ENCODE data around the gene CLEC16A. TPM values are rescaled to one million over a fixed set of nuclear protein-coding genes. Genes with fewer than 3 reads are reported as not detected.
A peak's percentile ranks its signal among the peaks of the same experiment; 100 is the strongest.

Gene CLEC16A
- total RNA-seq, 2 experiments from 2014 or later, result 30.9 to 35.1 TPM

DNA sequence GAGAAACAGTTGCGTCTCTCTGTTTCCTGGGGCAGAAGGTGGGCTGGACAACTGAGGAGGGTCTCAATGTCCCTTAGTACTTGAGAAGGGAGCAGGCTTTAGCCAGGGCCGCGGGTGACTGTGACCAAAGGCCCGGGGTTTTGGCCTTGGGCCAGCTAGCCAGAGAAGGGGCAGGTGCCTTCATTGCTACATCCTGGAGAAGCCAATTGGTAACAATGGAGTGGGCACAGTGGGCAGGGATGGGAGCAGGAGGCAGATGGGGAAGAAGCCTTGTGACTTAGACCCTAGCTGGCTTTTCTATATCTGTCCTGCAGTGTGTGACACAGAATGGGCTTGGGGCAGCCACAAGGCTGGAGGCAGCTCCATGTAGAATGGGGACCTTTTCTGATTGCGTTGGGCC, 46.0 kb downstream of the CLEC16A start:
- ChIA-PET POLR2A (no interaction called here), CTCF (interaction anchor here (0.7 to 1.2 kb wide), 4 partner anchors 15 to 268 kb away, joined by 3 to 4 read pairs (median 4); no protein-coding TSS in a partner anchor)
- peak overlapping the region; percentile 74 for H3K27ac Mint-ChIP-seq
- no peaks in the 10 kb centered on the region for H3K27me3 Mint-ChIP-seq
- no peak overlapping the region for H3K4me3 Mint-ChIP-seq
- peaks cover 60% of the 10 kb centered on the region for H3K36me3 Mint-ChIP-seq (ENCODE audit: low read depth)
- H3K9me3 Mint-ChIP-seq, result peaks cover 5% of the 10 kb centered on the region
- DNase-seq, result no peak
- peaks cover 92% of the 10 kb centered on the region for H3K4me1 Mint-ChIP-seq

DNA sequence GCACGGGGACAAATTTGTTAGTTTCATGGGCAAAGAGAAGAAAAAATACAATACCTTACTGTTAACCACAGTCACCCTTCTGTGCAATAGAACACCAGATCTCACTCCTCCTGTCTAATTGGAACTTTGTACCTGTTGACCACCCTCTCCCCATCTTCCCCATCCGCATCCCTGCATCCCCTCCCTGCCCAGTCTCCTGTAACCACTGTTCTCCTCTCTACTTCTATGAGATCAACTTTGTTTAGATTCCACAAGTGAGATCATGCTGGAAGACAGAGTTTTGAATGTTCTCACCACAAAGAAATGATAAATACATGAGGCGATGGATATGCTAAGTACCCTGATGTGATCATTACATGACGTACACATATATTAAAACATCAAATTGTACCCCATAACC, 47.7 kb downstream of the CLEC16A start:
- POLR2A ChIA-PET, result interaction anchor here (0.6 kb wide), 1 partner anchor 250 kb away, joined by 4 read pairs; no protein-coding TSS in a partner anchor
- Mint-ChIP-seq H3K4me1 (peaks cover 88% of the 10 kb centered on the region), H3K27me3 (no peaks in the 10 kb centered on the region), H3K27ac (peak overlapping the region; percentile 70), H3K9me3 (peaks cover 5% of the 10 kb centered on the region), H3K4me3 (no peak overlapping the region), H3K36me3 (ENCODE audit: low read depth) (peaks cover 71% of the 10 kb centered on the region)
- DNase-seq, result no peak
- CTCF ChIA-PET, result interaction anchor here (0.6 to 1.0 kb wide), 2 partner anchors 17 to 105 kb away, joined by 3 read pairs; no protein-coding TSS in a partner anchor

DNA sequence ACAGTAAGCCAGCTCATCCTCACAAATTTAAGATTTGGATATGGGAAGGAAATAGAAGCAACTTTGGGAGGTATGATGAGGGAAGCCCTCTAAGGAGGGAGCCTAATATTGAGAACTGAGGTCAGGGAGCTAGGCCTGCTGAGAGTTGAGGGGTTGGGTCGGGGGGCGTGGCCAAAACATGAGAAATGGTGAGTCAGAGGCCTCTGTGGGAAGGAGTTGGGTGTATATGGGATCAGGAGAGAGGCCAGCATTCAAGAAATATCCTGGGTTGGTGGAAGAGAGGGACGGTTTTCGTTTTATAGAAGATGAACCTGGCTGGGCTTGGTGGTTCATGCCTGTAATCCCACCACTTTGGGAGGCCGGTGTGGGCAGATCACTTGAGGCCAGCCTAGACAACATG, 48.4 kb downstream of the CLEC16A start:
- DNase-seq, result no peak
- peaks cover 77% of the 10 kb centered on the region for H3K36me3 Mint-ChIP-seq (ENCODE audit: low read depth)
- no peaks in the 10 kb centered on the region for H3K27me3 Mint-ChIP-seq
- no peak overlapping the region for H3K27ac Mint-ChIP-seq
- peaks cover 5% of the 10 kb centered on the region for H3K9me3 Mint-ChIP-seq
- no peak overlapping the region for H3K4me3 Mint-ChIP-seq
- H3K4me1 Mint-ChIP-seq, result peaks cover 88% of the 10 kb centered on the region
- ChIA-PET CTCF (interaction anchor here (0.9 to 1.0 kb wide), 2 partner anchors 17 to 105 kb away, joined by 3 read pairs; no protein-coding TSS in a partner anchor), POLR2A (interaction anchor here (0.6 kb wide), 1 partner anchor 249 kb away, joined by 4 read pairs; no protein-coding TSS in a partner anchor)

DNA sequence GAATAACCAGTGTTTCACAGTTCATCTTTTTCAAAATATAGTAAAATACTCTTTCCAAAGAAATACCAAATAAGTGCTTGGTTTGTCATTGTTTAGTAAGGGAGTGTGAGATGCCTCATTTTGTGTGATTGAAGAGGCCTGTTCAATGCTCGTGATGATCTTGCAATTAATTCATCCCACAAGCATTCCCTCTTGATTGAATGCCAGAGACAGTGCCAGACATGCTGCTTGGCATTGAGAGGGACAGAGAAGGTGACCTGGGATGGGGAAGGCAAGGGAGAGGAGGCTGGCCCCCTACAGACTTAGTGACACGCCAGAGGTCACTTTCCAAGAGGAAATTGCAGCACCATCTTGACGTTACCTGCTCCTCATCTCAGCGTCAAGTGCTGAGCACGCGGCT, 49.3 kb downstream of the CLEC16A start:
- CTCF ChIA-PET, result interaction anchor here (0.6 kb wide), 1 partner anchor 258 kb away, joined by 3 read pairs; no protein-coding TSS in a partner anchor
- POLR2A ChIA-PET, result interaction anchor here (0.6 kb wide), 1 partner anchor 225 kb away, joined by 3 read pairs; no protein-coding TSS in a partner anchor
- DNase-seq, result no peak
- no peak overlapping the region for H3K27ac Mint-ChIP-seq
- H3K9me3 Mint-ChIP-seq, result peaks cover 5% of the 10 kb centered on the region
- H3K4me3 Mint-ChIP-seq, result no peak overlapping the region
- H3K4me1 Mint-ChIP-seq, result peaks cover 87% of the 10 kb centered on the region
- no peaks in the 10 kb centered on the region for H3K27me3 Mint-ChIP-seq
- peaks cover 80% of the 10 kb centered on the region for H3K36me3 Mint-ChIP-seq (ENCODE audit: low read depth)

DNA sequence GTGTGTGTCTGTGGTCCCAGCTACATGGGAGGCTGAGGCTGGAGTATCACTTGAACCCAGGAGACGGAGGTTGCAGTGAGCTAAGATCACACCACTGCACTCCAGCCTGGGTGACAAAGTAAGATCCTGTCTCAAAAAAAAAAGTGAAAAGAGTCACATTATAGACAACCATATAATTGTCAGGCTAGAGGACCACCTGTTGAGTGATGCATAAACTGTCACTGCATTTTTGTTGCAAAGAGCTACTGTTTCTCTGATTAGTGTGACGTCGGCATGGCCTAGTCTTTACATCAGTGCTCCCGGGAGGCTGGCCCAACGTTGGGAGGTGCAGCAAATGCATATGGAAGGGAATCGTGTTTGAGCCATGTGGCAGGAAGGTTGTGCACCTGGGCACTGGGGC, 50.2 kb downstream of the CLEC16A start:
- H3K36me3 Mint-ChIP-seq (ENCODE audit: low read depth), result peaks cover 76% of the 10 kb centered on the region
- peaks cover 5% of the 10 kb centered on the region for H3K9me3 Mint-ChIP-seq
- H3K4me1 Mint-ChIP-seq, result peaks cover 78% of the 10 kb centered on the region
- no peak overlapping the region for H3K27ac Mint-ChIP-seq
- ChIA-PET POLR2A (no interaction called here), CTCF (interaction anchor here (0.6 to 0.9 kb wide), 3 partner anchors 19 to 257 kb away, joined by 3 read pairs; no protein-coding TSS in a partner anchor)
- DNase-seq, result no peak
- no peaks in the 10 kb centered on the region for H3K27me3 Mint-ChIP-seq
- H3K4me3 Mint-ChIP-seq, result no peak overlapping the region

DNA sequence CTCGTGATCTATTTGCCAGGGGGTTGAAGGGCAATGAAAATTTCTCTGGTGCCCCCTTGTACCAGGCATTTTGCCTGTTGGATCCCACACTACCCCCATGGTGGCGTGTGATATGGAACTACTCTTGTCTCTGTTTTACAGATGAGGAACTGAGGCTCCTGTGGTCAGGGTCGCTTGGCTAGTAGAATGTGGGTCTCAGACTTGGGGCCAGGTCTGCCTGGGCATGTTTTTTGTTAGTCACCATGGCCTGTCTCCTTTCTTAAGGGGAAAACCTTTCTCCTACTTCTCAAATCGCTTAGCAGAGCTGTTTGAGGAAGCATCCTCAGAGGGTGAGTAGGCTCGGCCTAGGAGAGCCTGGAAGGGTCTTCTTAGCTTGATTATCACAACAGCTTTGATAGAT, 51.2 kb downstream of the CLEC16A start:
- CTCF ChIA-PET, result interaction anchor here (1.0 kb wide), 1 partner anchor 84 kb away, joined by 3 read pairs; no protein-coding TSS in a partner anchor
- peaks cover 68% of the 10 kb centered on the region for H3K4me1 Mint-ChIP-seq
- no peak overlapping the region for H3K27ac Mint-ChIP-seq
- DNase-seq, result no peak
- peaks cover 71% of the 10 kb centered on the region for H3K36me3 Mint-ChIP-seq (ENCODE audit: low read depth)
- H3K9me3 Mint-ChIP-seq, result peaks cover 5% of the 10 kb centered on the region
- POLR2A ChIA-PET, result no interaction called here
- H3K27me3 Mint-ChIP-seq, result no peaks in the 10 kb centered on the region
- no peak overlapping the region for H3K4me3 Mint-ChIP-seq

DNA sequence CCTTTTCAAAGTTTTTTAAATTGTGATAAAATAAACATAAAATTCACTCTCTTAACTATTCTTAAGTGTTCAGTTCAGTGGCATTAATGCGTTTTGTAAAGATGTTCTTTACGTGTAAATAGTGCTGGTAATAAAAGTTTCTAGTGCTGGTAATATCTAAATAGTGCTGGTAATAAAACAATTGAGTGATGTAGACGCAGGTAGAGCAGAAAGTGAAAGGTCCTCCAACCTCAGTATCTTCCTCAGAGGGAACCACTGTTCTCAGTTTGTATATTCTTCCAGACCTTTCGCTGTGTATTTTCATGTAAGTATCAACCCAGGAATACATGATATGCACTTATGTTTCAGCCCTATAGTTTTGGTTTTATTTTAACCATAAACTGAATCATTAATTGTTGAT, 53.1 kb downstream of the CLEC16A start:
- H3K27ac Mint-ChIP-seq, result peak overlapping the region; percentile 54

DNA sequence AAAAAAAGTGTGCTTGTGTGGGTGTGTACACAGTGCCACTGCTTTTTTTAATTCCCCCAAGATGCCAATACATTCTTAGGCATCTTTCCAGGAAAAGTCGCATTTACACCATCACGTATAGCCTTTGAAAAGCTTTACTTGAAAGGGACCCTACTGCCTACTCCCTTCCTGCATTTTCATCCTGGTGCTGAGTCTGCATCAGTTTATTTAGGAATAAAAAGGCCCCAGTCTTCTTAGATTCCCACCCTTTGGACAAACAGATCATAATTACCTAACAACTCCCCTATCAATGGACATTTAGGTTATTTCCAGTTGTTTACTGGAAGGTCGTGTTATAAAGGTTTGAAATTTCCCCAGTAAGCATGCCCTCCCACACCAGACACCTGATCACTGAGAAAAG, 54.9 kb downstream of the CLEC16A start:
- Mint-ChIP-seq H3K4me1 (peaks cover 38% of the 10 kb centered on the region), H3K4me3 (no peak overlapping the region), H3K9me3 (no peaks in the 10 kb centered on the region), H3K36me3 (ENCODE audit: low read depth) (peaks cover 51% of the 10 kb centered on the region), H3K27me3 (no peaks in the 10 kb centered on the region), H3K27ac (no peak overlapping the region)
- POLR2A ChIA-PET, result interaction anchor here (0.6 kb wide), 1 partner anchor 179 kb away, joined by 6 read pairs; no protein-coding TSS in a partner anchor
- DNase-seq, result no peak
- CTCF ChIA-PET, result interaction anchor here (1.1 to 1.3 kb wide), 2 partner anchors 55 to 119 kb away, joined by 3 to 4 read pairs; no protein-coding TSS in a partner anchor

More for the DNA sequence above, 53.1 kb downstream of the CLEC16A start:
- no peak for DNase-seq
- no peaks in the 10 kb centered on the region for H3K9me3 Mint-ChIP-seq
- H3K4me1 Mint-ChIP-seq, result peaks cover 49% of the 10 kb centered on the region
- H3K4me3 Mint-ChIP-seq, result no peak overlapping the region
- H3K36me3 Mint-ChIP-seq (ENCODE audit: low read depth), result peaks cover 57% of the 10 kb centered on the region
- ChIA-PET POLR2A (no interaction called here), CTCF (no interaction called here)
- no peaks in the 10 kb centered on the region for H3K27me3 Mint-ChIP-seq

DNA sequence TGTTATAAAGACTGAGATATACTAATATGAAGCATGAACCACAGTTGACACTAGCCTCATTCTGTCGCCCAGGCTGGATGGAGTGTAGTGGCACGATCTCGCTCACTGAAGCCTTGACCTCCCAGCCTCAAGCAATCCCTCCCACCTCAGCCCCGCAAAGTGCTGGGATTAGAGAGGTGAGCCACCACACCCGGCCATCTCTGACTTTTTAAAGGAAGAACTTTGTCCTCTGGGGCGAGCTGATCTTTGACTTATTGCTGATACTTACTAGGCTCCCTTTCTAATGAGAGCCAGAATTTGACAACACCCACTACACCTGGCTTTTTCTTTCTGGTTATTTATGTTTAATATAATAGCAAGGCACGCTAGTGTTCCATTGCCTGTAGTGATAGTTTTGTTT, 57.2 kb downstream of the CLEC16A start:
- H3K4me1 Mint-ChIP-seq, result peaks cover 37% of the 10 kb centered on the region
- H3K4me3 Mint-ChIP-seq, result no peak overlapping the region
- H3K9me3 Mint-ChIP-seq, result no peaks in the 10 kb centered on the region
- no peaks in the 10 kb centered on the region for H3K27me3 Mint-ChIP-seq
- H3K36me3 Mint-ChIP-seq (ENCODE audit: low read depth), result peaks cover 45% of the 10 kb centered on the region
- no peak for DNase-seq
- ChIA-PET POLR2A (no interaction called here), CTCF (no interaction called here)
- no peak overlapping the region for H3K27ac Mint-ChIP-seq

DNA sequence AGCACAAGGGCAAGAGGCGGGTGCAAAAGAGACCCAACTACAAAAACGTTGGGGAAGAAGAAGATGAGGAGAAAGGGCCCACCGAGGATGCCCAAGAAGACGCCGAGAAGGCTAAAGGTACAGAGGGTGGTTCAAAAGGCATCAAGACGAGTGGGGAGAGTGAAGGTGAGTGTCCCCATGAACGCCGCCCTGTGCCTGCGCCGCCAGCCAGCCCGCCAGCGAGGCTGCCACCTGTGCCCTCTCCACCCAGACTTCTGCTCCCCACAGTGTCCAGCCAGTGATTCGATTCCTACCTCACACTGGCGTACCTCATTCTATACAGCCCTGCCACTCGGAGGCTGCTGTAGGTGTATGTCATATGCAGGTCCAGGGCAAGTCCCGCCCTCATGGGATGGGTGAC, 58.8 kb downstream of the CLEC16A start:
- ChIA-PET CTCF (interaction anchor here (0.6 kb wide), 1 partner anchor 156 kb away, joined by 3 read pairs; no protein-coding TSS in a partner anchor), POLR2A (no interaction called here)
- Mint-ChIP-seq H3K4me3 (no peak overlapping the region), H3K9me3 (no peaks in the 10 kb centered on the region), H3K27ac (no peak overlapping the region), H3K4me1 (peaks cover 22% of the 10 kb centered on the region), H3K27me3 (no peaks in the 10 kb centered on the region), H3K36me3 (ENCODE audit: low read depth) (peaks cover 33% of the 10 kb centered on the region)
- DNase-seq, result no peak

DNA sequence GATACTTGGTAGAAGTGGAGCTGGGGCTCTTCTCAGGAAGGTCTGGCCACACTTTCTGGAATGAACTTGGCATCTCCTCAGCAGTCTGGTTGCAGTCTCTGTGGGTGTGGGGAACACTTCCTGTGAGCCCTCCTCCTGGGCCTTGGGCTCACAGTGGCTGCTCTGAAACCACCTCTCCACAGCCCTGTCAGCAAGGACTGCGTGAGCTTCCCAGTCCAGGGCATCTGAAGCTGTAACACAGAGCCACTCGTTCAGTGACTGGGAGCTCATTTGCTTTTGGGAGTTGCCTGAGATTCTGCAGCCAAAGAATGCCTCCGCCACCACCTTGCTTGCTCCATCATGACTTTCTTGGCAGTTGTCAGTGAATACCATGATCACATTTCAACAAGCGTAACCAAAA, 60.0 kb downstream of the CLEC16A start:
- no peak for DNase-seq
- Mint-ChIP-seq H3K27me3 (no peaks in the 10 kb centered on the region), H3K4me1 (peaks cover 17% of the 10 kb centered on the region), H3K27ac (no peak overlapping the region), H3K36me3 (ENCODE audit: low read depth) (peaks cover 36% of the 10 kb centered on the region), H3K4me3 (no peak overlapping the region), H3K9me3 (no peaks in the 10 kb centered on the region)
- ChIA-PET POLR2A (no interaction called here), CTCF (no interaction called here)

DNA sequence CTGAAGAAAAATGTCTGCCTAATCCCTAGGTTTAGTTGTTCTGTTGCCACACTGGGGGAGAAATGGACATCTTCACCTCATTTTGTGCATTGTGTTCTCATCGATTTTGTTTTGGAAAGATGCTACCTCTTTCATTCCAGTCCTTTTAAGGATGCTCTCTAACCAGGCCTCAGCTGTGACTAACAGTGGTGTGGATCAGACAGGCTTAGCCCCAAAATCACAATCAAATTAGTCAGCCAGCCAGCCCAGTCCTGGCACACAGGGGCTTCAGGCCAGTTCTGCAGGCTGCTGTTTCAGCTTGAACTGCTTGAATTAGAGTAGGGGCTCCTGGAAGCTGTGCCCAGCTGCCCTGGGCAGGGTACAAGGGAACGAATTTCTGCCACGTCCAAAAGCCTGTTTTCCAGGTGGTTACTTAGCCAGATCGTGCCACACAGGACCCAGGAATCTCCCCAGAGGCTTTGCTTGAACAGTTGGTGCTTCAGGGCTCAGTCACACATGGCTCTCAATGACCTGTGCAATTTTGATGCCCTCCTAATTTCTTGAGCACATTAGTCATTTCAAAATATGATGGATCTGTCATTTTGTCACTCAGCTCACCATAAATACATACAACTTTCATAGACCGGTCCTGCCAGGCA, 60.7 kb downstream of the CLEC16A start:
- Mint-ChIP-seq H3K27ac (no peak overlapping the region), H3K4me3 (no peak overlapping the region), H3K4me1 (peaks cover 17% of the 10 kb centered on the region), H3K27me3 (no peaks in the 10 kb centered on the region), H3K9me3 (no peaks in the 10 kb centered on the region), H3K36me3 (ENCODE audit: low read depth) (peaks cover 42% of the 10 kb centered on the region)
- no peak for DNase-seq
- ChIA-PET POLR2A (no interaction called here), CTCF (interaction anchor here (0.8 to 1.4 kb wide), 2 partner anchors 14 to 15 kb away, joined by 3 to 4 read pairs; no protein-coding TSS in a partner anchor)

DNA sequence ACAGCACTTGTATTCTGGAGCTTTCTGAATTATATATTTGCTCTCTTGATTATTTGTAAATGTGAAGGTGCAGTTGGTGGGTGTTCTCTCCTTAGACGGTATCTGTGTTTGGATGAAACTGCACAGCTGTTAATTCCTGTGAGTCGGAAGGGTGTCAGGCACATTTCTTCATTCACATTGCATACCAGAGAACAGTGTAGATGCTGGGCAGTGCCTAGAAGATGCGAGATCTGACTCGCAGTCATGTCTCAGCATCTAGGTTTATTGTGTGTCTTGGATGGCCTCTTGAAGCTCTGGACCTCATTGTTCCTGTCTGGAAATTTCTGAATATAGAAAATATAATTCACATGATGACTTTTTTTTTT, 61.2 kb downstream of the CLEC16A start:
- no peak for DNase-seq
- ChIA-PET CTCF (interaction anchor here (0.8 to 1.4 kb wide), 2 partner anchors 14 to 15 kb away, joined by 3 to 4 read pairs; no protein-coding TSS in a partner anchor), POLR2A (no interaction called here)
- no peaks in the 10 kb centered on the region for H3K27me3 Mint-ChIP-seq
- no peak overlapping the region for H3K4me3 Mint-ChIP-seq
- no peaks in the 10 kb centered on the region for H3K9me3 Mint-ChIP-seq
- peaks cover 17% of the 10 kb centered on the region for H3K4me1 Mint-ChIP-seq
- H3K36me3 Mint-ChIP-seq (ENCODE audit: low read depth), result peaks cover 45% of the 10 kb centered on the region
- H3K27ac Mint-ChIP-seq, result no peak overlapping the region

All from activated CD4-positive, alpha-beta T cell treated with anti-CD3 and anti-CD28 coated beads, Interleukin-2, amount 10 ng/mL, durations not matched to agents 7 days and 5 days (primary cell).